Hepatocyte (in vitro differentiated cells): ENCODE data around the gene MDM4. TPM values are rescaled to one million over a fixed set of nuclear protein-coding genes. Genes with fewer than 3 reads are reported as not detected.

ENCODE experiments used
- DNase-seq: peaks from one replicate; pipeline ENCODE4 v3.0.0-alpha.2; 2016; ENCODE audit warnings: low spot score
- H2AFZ ChIP-seq: fragments of 200-600 bp; sonication (generic); 2 replicates; pipeline ENCODE4 v1.6.0; 2016; ENCODE audit warnings: antibody characterized with exemption, mild to moderate bottlenecking
- H3K27ac ChIP-seq: fragments of 200-600 bp; sonication (generic); 2 replicates; pipeline ENCODE4 v1.5.1; 2016; ENCODE audit warnings: mild to moderate bottlenecking
- H3K27me3 ChIP-seq: fragments of 200-600 bp; sonication (generic); 2 replicates; pipeline ENCODE4 v1.6.1; 2016
- H3K36me3 ChIP-seq: fragments of 200-600 bp; sonication (generic); replicated peaks from 2 replicates; pipeline ENCODE4 v1.5.1; 2016; ENCODE audit warnings: low read depth; ENCODE audit not compliant: insufficient read depth
- H3K4me1 ChIP-seq: fragments of 200-600 bp; sonication (generic); 2 replicates; pipeline ENCODE4 v1.5.1; 2016; ENCODE audit warnings: mild to moderate bottlenecking, moderate library complexity; ENCODE audit not compliant: insufficient read depth
- H3K4me2 ChIP-seq: fragments of 200-600 bp; sonication (generic); 2 replicates; pipeline ENCODE4 v1.6.0; 2016
- H3K4me3 ChIP-seq: fragments of 200-600 bp; sonication (generic); 2 replicates; pipeline ENCODE4 v1.5.1; 2016; ENCODE audit warnings: mild to moderate bottlenecking
- H3K79me2 ChIP-seq: fragments of 200-600 bp; sonication (generic); 2 replicates; pipeline ENCODE4 v1.6.0; 2017; ENCODE audit warnings: mild to moderate bottlenecking
- H3K9me2 ChIP-seq: fragments of 200-600 bp; sonication (generic); replicated peaks from 2 replicates; pipeline ENCODE4 v1.6.0; 2017; ENCODE audit warnings: mild to moderate bottlenecking; ENCODE audit not compliant: insufficient read depth
- H3K9me3 ChIP-seq: fragments of 200-600 bp; sonication (generic); 2 replicates; pipeline ENCODE4 v1.5.1; 2016; ENCODE audit warnings: low read depth, mild to moderate bottlenecking
- H4K20me1 ChIP-seq: fragments of 200-600 bp; sonication (generic); 2 replicates; pipeline ENCODE4 v1.6.0; 2016; ENCODE audit warnings: mild to moderate bottlenecking; ENCODE audit not compliant: insufficient read depth, poor library complexity, severe bottlenecking
- CTCF ChIP-seq: fragments of 200-600 bp; sonication (generic); IDR thresholded peaks from 2 replicates; pipeline ENCODE4 v1.5.1; 2016; ENCODE audit warnings: antibody characterized with exemption, mild to moderate bottlenecking; ENCODE audit not compliant: poor library complexity
- EZH2 ChIP-seq: fragments of 200-600 bp; sonication (generic); IDR thresholded peaks from 2 replicates; pipeline ENCODE4 v1.6.1; 2016; ENCODE audit warnings: antibody characterized with exemption, mild to moderate bottlenecking, borderline replicate concordance
- EZH2phosphoT487 ChIP-seq: fragments of 200-600 bp; sonication (generic); IDR thresholded peaks from one replicate; pipeline ENCODE4 v1.6.1; 2018; ENCODE audit warnings: antibody characterized with exemption, mild to moderate bottlenecking, low read depth, moderate library complexity; ENCODE audit not compliant: unreplicated experiment, severe bottlenecking
- WGBS: methylation state at CpG from one replicate; pipeline ENCODE4 v1.1.6; 2016; ENCODE audit warnings: low lambda C conversion rate; ENCODE audit errors: missing lambda C conversion rate; 5-methylcytosine and 5-hydroxymethylcytosine counted together
- polyA plus RNA-seq: library from polyadenylated mRNA; unstranded; fragments of >200 nt; fragmentation: Nextera tagmentation; extraction: Ambion mirVana; gene quantifications from 2 replicates; pipeline ENCODE4 v1.2.1, GENCODE V29; 2016
- total RNA-seq: library from RNA; depleted of rRNA; stranded (reverse); fragments of >200 nt; gene quantifications from 2 replicates; pipeline ENCODE4 v1.2.3, GENCODE V29; 2014

The MDM4 gene
- total and polyA plus RNA-seq, 2 experiments from 2014 or later = 15.4 to 47.8 TPM

DNA sequence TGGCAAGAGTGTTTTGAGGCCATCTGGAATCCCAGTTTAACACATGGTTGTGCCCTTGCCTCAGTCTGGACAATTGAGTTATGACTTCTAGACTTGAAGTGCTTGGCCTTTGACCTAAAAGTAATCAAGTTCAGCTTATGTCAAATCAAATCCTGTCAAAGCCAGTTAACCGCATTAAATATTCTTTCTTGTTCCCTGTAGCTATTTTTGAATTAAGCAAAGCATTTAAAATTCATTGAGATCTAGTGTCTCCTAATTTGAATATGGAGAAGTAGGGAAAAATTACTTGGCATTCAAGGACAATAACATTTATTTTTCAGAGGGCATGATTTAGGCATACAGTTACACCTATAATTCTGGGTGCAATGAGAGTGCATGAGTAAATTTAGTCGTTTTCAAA, 32.1 kb downstream of the MDM4 start:
- Histone ChIP-seq H3K79me2 (no peaks in the 10 kb centered on the region), H3K36me3 (no peaks in the 10 kb centered on the region), H3K4me3 (no peak overlapping the region), H3K4me1 (no peaks in the 10 kb centered on the region), H3K9me2 (no peaks in the 10 kb centered on the region), H3K27ac (no peak overlapping the region), H3K27me3 (no peaks in the 10 kb centered on the region), H4K20me1 (no peaks in the 10 kb centered on the region), H2AFZ (no peak overlapping the region), H3K9me3 (no peaks in the 10 kb centered on the region), H3K4me2 (no peak overlapping the region)
- 96% methylated on average over 2 of the region's 2 CpGs for WGBS
- DNase-seq = no peak
- TF ChIP-seq CTCF = no peak
- no peak for TF ChIP-seq EZH2
- TF ChIP-seq EZH2phosphoT487 = no peak

DNA sequence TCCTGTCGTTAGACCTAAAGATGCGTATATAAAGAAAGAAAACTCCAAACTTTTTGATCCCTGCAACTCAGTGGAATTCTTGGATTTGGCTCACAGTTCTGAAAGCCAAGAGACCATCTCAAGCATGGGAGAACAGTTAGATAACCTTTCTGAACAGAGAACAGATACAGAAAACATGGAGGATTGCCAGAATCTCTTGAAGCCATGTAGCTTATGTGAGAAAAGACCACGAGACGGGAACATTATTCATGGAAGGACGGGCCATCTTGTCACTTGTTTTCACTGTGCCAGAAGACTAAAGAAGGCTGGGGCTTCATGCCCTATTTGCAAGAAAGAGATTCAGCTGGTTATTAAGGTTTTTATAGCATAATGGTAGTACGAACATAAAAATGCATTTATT, 33.1 kb downstream of the MDM4 start:
- no peaks in the 10 kb centered on the region for H3K36me3 ChIP-seq
- no peak for DNase-seq

GRCh38 chr1:204550926-204551325, 34.7 kb downstream of the MDM4 start:
- Histone ChIP-seq H3K79me2 (no peaks in the 10 kb centered on the region), H3K27me3 (no peaks in the 10 kb centered on the region), H3K4me1 (peaks cover 4% of the 10 kb centered on the region), H3K4me3 (no peak overlapping the region), H3K9me2 (no peaks in the 10 kb centered on the region), H3K27ac (no peak overlapping the region), H3K36me3 (no peaks in the 10 kb centered on the region), H4K20me1 (no peaks in the 10 kb centered on the region), H3K9me3 (no peaks in the 10 kb centered on the region), H2AFZ (no peak overlapping the region), H3K4me2 (no peak overlapping the region)
- WGBS = 87% methylated on average over 5 of the region's 5 CpGs
- TF ChIP-seq EZH2phosphoT487 = no peak
- TF ChIP-seq CTCF = no peak
- TF ChIP-seq EZH2 = no peak
- DNase-seq = no peak

More for the DNA sequence above, 33.1 kb downstream of the MDM4 start:
- Histone ChIP-seq H3K4me2 (no peak overlapping the region), H3K9me2 (no peaks in the 10 kb centered on the region), H2AFZ (no peak overlapping the region), H4K20me1 (no peaks in the 10 kb centered on the region), H3K27ac (no peak overlapping the region), H3K9me3 (no peaks in the 10 kb centered on the region), H3K4me3 (no peak overlapping the region), H3K4me1 (no peaks in the 10 kb centered on the region), H3K27me3 (no peaks in the 10 kb centered on the region), H3K79me2 (no peaks in the 10 kb centered on the region)
- 98% methylated on average over 6 of the region's 6 CpGs for WGBS
- TF ChIP-seq CTCF (no peak), EZH2 (no peak), EZH2phosphoT487 (no peak)
